Muscle layer of colon (tissue), 2 donors: Measurements from ENCODE around the gene BAZ2B.

ENCODE experiments used
- H3K27ac ChIP-seq: one replicate; pipeline ENCODE4 v1.7.0; 2013; ENCODE audit warnings: low read depth, mild to moderate bottlenecking, low read length, moderate library complexity
- H3K27me3 ChIP-seq, 2 donors: one replicate each; pipeline ENCODE4 v1.7.0; 2013; ENCODE audit warnings: low read length in 2 of 2, mild to moderate bottlenecking in 2 of 2; ENCODE audit not compliant: insufficient read depth in 2 of 2, control insufficient read depth in 1 of 2
- H3K36me3 ChIP-seq: one replicate; pipeline ENCODE4 v1.7.0; 2013; ENCODE audit warnings: mild to moderate bottlenecking, low read length; ENCODE audit not compliant: insufficient read depth
- H3K4me1 ChIP-seq: one replicate; pipeline ENCODE4 v1.7.0; 2013; ENCODE audit warnings: mild to moderate bottlenecking, low read length; ENCODE audit not compliant: insufficient read depth
- H3K4me3 ChIP-seq, 2 donors: one replicate each; pipeline ENCODE4 v1.7.0; 2013; ENCODE audit warnings: low read length in 2 of 2, low read depth in 1 of 2, mild to moderate bottlenecking in 1 of 2, moderate library complexity in 1 of 2
- H3K9ac ChIP-seq: one replicate; pipeline ENCODE4 v1.7.0; 2013; ENCODE audit warnings: low read length
- H3K9me3 ChIP-seq: one replicate; pipeline ENCODE4 v1.7.0; 2013; ENCODE audit warnings: mild to moderate bottlenecking, low read length
- donor health status: abdominal sarcoma.
- donor health status: Adenocarcinoma of cecum.

The BAZ2B gene

GRCh38 chr2:159616286-159616701 lies at the start of gene BAZ2B:
Gene BAZ2B (minus strand): TSS chr2:159616548. CDS start chr2:159478719, 137,829 bp downstream.
- Histone ChIP-seq H3K27me3 (no peaks in the 10 kb centered on the region), H3K4me3 (peak within 1 kb of the TSS; percentile 77 to 94), H3K9ac (peak within 1 kb of the TSS; percentile 99), H3K36me3 (no peaks in the 10 kb centered on the region), H3K9me3 (no peaks in the 10 kb centered on the region), H3K4me1 (peaks cover 19% of the 10 kb centered on the region), H3K27ac (peak within 1 kb of the TSS; percentile 96)

GRCh38 chr2:159661286-159661685 lies 44.9 kb upstream of the BAZ2B start:
- no peak overlapping the region for H3K9ac ChIP-seq
- no peaks in the 10 kb centered on the region for H3K9me3 ChIP-seq
- no peaks in the 10 kb centered on the region for H3K4me1 ChIP-seq
- H3K27me3 ChIP-seq: no peaks in the 10 kb centered on the region
- H3K36me3 ChIP-seq: no peaks in the 10 kb centered on the region
- no peak overlapping the region for H3K27ac ChIP-seq
- H3K4me3 ChIP-seq: no peak overlapping the region

- H3K4me1 ChIP-seq: no peaks in the 10 kb centered on the region
- H3K36me3 ChIP-seq: no peaks in the 10 kb centered on the region
- no peak overlapping the region for H3K4me3 ChIP-seq
- H3K9me3 ChIP-seq: no peaks in the 10 kb centered on the region
- no peak overlapping the region for H3K27ac ChIP-seq
- H3K27me3 ChIP-seq: no peaks in the 10 kb centered on the region
- H3K9ac ChIP-seq: no peak overlapping the region
These were observed 42.8 kb upstream of the BAZ2B start for GRCh38 chr2:159658881-159659873.

GRCh38 chr2:159653962-159654361 lies 37.6 kb upstream of the BAZ2B start:
- Histone ChIP-seq H3K4me3 (no peak overlapping the region), H3K36me3 (no peaks in the 10 kb centered on the region), H3K9me3 (no peaks in the 10 kb centered on the region), H3K27ac (no peak overlapping the region), H3K4me1 (no peaks in the 10 kb centered on the region), H3K9ac (no peak overlapping the region), H3K27me3 (no peaks in the 10 kb centered on the region)

DNA sequence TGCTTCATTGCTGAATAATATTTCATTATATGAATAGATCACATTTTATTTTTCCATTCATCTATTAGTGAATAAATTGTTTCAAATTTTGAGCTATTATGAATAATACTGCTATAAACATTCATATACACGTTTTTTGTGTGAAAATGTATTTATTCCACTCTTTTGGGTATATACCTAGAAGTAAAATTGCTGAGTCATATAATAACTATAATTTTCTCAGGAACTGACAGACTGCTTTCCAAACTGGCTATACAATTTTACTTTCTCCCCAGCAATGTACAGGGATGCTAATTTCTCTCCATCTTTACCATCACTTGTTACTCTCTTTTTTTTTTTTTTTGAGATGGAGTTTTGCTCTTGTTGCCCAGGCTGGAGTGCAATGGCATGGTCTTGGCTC lies 35.5 kb upstream of the BAZ2B start:
- Histone ChIP-seq H3K27ac (no peak overlapping the region), H3K4me3 (no peak overlapping the region), H3K4me1 (no peaks in the 10 kb centered on the region), H3K36me3 (no peaks in the 10 kb centered on the region), H3K27me3 (no peaks in the 10 kb centered on the region), H3K9me3 (no peaks in the 10 kb centered on the region), H3K9ac (no peak overlapping the region)

- no peaks in the 10 kb centered on the region for H3K4me1 ChIP-seq
- no peaks in the 10 kb centered on the region for H3K36me3 ChIP-seq
- no peak overlapping the region for H3K4me3 ChIP-seq
- H3K9ac ChIP-seq: no peak overlapping the region
- H3K27ac ChIP-seq: no peak overlapping the region
- no peaks in the 10 kb centered on the region for H3K9me3 ChIP-seq
- no peaks in the 10 kb centered on the region for H3K27me3 ChIP-seq
These were observed 34.2 kb upstream of the BAZ2B start for GRCh38 chr2:159650574-159650973.

DNA sequence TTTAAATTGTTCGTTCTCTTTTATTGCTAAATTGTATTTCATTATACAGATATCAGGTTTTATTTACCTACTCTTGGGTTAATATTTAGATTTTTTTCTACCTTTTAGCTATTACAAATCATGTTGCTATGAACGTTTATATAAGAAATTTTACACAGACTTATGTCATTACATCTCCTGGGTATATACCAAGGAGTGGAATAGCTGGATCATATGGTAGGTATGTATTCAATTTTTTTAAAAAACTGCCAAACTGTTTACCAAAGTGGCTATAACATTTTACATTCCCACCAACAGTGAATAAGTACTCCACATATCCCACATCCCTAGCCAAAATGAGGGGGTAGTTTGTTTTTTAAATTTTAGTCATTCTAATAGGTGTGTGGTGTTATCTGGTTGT lies 32.3 kb upstream of the BAZ2B start:
- Histone ChIP-seq H3K4me1 (no peaks in the 10 kb centered on the region), H3K4me3 (no peak overlapping the region), H3K27ac (no peak overlapping the region), H3K9me3 (no peaks in the 10 kb centered on the region), H3K36me3 (no peaks in the 10 kb centered on the region), H3K27me3 (no peaks in the 10 kb centered on the region), H3K9ac (no peak overlapping the region)

GRCh38 chr2:159647667-159648066 lies 31.3 kb upstream of the BAZ2B start:
- Histone ChIP-seq H3K9ac (no peak overlapping the region), H3K36me3 (no peaks in the 10 kb centered on the region), H3K27me3 (no peaks in the 10 kb centered on the region), H3K9me3 (no peaks in the 10 kb centered on the region), H3K4me1 (no peaks in the 10 kb centered on the region), H3K27ac (no peak overlapping the region), H3K4me3 (no peak overlapping the region)

DNA sequence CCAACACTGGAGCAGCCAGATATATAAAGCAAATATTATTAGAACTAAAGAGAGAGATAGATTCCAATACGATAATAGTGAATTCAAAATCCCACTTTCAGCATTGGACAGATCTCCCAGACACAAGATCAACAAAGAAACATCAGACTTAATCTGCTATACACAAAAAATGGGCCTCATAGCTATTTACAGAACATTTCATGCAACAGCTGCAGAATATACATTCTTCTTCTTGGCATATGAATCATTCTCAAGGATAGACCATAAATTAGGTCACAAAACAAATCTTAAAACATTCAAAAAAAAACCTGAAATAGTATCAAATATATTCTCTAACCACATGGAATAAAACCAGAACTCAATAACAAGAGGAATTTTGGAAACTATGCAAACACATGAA lies 23.8 kb upstream of the BAZ2B start:
- Histone ChIP-seq H3K9me3 (no peaks in the 10 kb centered on the region), H3K9ac (no peak overlapping the region), H3K4me3 (no peak overlapping the region), H3K27ac (no peak overlapping the region), H3K36me3 (no peaks in the 10 kb centered on the region), H3K4me1 (no peaks in the 10 kb centered on the region), H3K27me3 (no peaks in the 10 kb centered on the region)

DNA sequence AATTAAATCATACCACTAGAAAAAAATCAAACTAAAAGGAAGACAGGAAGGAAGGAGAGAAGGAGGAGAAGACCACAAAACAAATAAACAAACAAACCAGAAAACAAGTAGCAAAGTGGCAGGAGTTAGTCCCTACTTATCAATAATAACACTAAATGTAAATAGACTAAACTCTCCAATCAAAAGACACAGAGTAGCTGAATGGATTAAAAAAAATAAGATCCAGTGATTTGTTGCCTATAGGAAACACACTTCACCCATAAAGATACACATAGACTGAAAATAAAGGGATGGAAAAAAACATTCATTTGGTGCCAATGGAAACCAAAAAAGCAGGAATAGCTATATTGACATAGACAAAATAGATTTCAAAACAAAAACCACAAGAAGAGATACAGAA lies 23.4 kb upstream of the BAZ2B start:
- Histone ChIP-seq H3K27me3 (no peaks in the 10 kb centered on the region), H3K9ac (no peak overlapping the region), H3K36me3 (no peaks in the 10 kb centered on the region), H3K4me1 (no peaks in the 10 kb centered on the region), H3K9me3 (no peaks in the 10 kb centered on the region), H3K4me3 (no peak overlapping the region), H3K27ac (no peak overlapping the region)

GRCh38 chr2:159639071-159639470 lies 22.7 kb upstream of the BAZ2B start:
- Histone ChIP-seq H3K9me3 (no peaks in the 10 kb centered on the region), H3K36me3 (no peaks in the 10 kb centered on the region), H3K4me3 (no peak overlapping the region), H3K9ac (no peak overlapping the region), H3K27me3 (no peaks in the 10 kb centered on the region), H3K27ac (no peak overlapping the region), H3K4me1 (no peaks in the 10 kb centered on the region)
